WI38 (cell line): ENCODE results near the gene RPL13.

Experiments used
- H3K4me3 ChIP-seq: 2 replicates; pipeline ENCODE4 v1.5.1; 2011; ENCODE audit warnings: low read depth, mild to moderate bottlenecking, control low read depth, low read length
- TF ChIP-seq, protein P1 (sequence below): IDR thresholded peaks from 2 replicates; pipeline ENCODE4 v1.5.1; 2012; ENCODE audit warnings: low read depth, mild to moderate bottlenecking, control low read depth, low read length

RPL13 gene

DNA sequence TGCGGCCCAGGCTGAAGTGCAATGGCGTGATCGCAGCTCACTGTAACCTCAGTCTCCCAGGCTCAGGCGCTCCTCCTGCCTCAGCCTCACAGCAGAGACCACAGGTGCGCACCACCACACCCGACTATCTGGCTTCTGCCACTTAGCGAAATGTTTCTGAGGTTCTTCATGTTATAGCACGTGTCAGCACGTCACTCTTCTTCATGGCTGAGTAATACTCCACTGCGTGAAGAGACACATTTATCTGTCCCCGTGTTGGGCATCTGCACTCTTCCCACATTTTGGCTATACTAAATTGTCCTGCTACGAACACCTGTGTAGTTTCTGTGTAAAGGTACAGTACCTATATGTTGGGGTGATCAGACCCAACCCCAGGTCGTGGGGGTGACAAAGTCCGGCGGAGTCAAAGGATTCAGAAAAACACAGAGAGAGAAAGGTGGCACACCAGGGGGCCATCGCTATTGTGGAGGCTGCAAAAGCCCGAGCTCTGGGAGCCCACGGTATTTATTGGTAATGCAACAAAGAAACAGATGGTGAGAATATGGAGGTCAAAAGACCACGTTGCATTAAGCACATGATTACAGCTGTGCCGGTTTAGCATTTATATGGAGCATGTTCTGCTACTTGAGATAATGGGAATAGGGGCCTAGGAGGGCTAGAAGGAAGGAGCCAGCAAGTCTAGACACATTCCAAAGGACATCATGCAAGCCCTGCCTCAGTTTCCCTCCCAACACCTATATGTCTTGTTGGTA lies 52.1 kb downstream of the RPL13 start:
- TF ChIP-seq, protein P1, sequence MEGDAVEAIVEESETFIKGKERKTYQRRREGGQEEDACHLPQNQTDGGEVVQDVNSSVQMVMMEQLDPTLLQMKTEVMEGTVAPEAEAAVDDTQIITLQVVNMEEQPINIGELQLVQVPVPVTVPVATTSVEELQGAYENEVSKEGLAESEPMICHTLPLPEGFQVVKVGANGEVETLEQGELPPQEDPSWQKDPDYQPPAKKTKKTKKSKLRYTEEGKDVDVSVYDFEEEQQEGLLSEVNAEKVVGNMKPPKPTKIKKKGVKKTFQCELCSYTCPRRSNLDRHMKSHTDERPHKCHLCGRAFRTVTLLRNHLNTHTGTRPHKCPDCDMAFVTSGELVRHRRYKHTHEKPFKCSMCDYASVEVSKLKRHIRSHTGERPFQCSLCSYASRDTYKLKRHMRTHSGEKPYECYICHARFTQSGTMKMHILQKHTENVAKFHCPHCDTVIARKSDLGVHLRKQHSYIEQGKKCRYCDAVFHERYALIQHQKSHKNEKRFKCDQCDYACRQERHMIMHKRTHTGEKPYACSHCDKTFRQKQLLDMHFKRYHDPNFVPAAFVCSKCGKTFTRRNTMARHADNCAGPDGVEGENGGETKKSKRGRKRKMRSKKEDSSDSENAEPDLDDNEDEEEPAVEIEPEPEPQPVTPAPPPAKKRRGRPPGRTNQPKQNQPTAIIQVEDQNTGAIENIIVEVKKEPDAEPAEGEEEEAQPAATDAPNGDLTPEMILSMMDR: no peak
- H3K4me3 ChIP-seq: no peak overlapping the region

DNA sequence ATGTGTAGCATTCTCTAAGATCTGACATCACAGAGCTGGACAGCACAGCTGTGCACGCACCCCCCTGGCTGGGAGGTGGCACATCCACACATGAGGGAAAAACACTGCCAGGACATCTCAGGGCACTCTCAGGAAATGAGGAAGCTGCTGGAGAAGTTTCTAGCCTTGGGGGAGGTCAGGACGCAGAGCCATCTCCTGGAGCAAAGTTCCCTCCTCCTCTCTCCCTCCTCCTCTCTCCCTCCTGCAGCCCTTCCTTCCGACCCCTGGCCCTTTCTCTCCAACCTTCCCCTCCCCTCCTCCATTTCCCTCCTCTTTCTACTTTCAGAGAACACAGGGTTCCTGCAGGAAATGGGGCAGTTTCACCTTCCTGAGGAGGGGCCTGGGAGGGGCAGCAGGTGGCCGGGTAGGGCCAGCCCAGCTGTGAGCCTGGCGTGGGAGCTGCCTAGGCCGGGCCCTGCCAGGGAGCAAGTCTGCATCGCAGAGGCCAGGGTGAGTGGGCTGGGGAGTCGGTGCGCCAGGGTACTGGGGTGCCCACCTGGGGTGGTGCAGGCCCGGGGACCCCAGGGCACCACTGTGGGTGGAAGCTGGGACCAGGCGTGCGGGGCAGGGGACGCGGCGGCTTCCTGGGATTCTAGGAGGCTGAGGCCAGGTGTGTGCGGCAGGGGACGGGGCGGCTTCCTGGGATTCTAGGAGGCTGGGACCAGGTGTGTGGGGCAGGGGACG lies 52.9 kb downstream of the RPL13 start, which contains the start of gene DPEP1:
TSS of gene DPEP1 (plus strand) at position 412 of the 723 bp plus-strand sequence. CDS start 16,769 bp downstream, outside the sequence.
- no peak within 1 kb of the TSS for H3K4me3 ChIP-seq
- TF ChIP-seq, protein P1: no peak

DNA sequence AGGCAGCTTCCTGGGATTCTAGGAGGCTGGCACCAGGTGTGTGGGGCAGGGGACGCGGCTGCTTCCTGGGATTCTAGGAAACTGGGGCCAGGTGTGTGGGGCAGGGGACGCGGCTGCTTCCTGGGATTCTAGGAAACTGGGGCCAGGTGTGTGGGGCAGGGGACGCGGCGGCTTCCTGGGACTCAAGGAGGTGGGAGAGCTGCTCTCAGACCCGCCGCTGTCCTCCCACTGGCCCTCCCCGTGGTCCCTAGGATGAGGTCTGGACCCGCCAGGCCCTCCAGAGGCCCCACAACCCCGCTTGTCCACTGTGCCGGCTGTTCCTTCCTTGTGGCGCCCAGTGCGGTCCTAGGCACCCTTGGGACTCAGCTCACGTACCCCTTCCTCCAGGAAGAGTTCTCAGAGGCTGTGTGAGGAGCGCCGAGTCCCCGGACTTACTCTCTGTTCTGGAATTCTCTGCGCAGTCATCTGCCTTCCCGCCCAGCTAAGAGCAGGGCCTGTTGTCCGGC lies 53.5 kb downstream of the RPL13 start:
- no peak overlapping the region for H3K4me3 ChIP-seq
- TF ChIP-seq, protein P1: no peak
